ENCODE data around the gene NDFIP2.

The NDFIP2 gene

DNA sequence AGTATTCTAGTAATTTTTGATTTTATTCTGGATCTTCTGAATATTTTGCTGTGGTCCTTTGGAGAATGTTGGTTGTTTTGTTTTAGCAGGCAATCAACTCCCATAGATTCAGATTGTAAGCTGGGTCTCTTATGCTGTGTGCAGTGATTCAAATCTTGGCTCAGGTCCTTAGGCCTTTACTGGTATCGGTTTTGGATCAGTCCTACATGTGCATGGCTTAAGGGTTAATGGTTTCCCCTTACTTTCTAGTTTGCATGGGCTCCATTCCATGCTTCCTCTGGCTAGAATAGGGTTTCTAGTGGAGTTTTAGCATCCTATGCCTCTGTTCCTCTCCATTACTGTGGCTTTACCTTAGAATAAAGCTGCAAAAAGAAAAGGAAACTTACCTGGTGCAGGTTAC, 16.1 kb downstream of the NDFIP2 start:
- DNase-seq (ENCODE audit: low read depth) = no peak

DNA sequence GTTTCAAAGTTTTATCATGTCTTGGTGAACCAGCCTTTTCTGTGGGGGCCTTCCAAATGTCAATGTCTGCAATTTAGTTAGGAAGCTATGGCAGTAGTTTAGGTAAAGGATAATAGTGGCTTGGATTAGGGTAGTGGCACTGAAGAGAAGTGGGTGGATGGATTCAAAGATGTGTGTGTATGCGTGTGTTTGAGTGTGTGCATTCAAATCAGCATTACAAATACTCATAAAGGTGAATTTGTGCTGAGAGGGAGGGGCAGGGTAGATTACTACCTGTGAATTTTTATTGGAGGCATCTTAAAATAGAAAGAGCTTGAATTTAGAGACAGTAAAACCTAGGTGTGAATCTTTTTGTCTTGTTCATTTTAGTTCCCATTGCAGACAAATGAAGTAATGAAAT, 16.9 kb downstream of the NDFIP2 start:
- DNase-seq (ENCODE audit: low read depth) = no peak

DNA sequence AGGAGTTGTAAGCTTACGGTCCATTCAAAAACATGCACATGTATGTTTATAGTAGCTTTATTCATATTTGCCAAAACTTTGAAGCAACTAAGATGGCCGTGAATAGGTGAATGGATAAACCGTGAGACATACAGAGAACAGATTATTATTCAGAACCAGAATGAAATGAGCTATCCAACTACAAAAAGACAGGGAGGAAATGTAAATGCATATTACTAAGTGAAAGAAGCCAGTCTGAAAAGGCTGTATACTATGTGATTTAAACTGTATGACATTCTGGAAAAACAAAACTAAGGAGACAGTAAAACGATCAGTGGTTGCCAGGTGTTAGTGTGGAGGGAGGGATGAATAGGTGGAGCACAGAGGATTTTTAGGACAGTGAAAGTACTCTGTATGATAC, 19.9 kb downstream of the NDFIP2 start:
- no peak for DNase-seq (ENCODE audit: low read depth)

DNA sequence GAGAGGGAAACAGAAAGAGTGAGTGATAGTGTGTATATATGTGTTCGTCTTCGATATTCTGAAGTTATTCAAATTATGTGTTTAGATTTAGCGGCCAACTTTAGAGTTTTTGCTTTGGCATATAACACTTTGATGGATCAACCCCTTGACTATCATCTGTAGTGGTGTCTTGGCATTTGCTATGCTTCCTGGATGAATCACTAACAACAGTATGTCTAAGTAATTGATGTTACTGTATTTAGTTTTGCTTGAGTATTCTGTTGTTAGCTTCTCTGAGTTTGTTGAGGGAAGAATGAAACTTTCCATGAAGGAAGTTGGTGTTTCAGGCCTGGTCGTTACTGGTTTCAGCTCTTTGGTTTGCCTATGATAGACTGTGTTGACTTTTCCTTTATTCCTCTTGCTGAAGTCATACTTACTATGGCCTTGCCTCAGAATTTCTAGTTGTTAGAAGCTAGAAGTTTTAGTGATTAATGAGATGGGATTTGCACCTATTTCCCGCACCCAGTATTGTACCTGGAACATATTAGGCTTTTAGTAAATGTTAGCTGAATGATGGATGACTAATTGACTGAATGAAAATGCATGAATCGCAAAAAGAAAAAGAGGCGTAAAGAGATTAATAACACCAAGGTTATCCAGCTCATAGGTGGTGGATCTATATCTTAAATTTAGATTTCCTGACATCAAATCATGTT, 20.7 kb downstream of the NDFIP2 start:
- no peak for DNase-seq (ENCODE audit: low read depth)

DNA sequence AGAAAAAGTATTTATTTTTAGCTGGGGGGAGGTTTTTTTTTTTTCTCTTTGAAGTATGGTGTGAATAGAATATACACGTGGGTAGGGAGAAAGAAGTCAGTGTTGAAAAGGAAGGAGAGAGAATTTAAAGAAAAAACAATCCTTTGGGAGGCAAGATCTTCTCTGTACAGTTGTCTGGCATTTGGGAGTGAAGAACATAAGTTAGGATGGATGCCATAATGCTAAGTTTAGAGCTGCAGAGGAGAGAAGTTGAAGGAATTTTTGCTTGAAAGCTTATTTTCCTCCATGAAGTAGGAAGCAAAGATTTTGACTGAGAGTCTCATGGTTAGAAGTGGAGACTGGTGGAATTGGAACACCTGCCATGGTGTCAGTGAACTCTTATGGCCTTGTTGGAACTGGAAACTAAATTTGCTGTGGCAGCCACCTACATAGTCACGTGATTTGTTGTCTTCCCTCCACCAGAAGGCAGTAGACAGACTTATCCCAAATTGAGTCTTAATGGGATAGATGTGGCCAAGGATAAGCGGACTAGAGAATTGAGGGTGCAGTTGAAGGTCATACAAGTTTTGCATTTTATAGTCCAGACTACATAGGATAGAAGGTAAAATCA, 22.0 kb downstream of the NDFIP2 start:
- no peak for DNase-seq (ENCODE audit: low read depth)

DNA sequence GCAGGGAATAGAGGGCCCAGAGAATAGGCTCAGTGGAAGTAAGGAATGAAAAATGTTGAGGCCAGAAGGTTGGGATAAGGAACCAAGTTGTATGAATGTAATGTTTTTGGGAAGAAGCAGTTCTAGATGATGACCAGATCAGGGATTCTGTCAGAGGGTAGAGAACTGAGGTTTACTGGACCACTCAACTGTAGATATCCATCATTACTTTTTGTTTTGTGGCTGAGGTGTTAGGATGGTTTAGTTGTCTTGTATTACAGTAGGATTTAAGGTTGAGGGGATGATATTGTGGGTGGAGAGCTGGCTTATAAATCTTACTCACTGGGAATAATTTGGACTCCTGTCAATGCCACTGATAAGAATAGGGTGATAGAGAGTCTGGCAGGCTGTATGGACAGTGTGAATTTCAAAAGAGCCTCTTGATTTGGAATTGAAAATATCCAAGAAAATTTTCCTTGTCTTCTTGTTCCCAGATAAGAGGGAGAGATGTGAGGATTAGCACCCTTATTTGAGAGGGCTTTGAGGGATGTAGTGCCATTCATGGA, 22.6 kb downstream of the NDFIP2 start:
- DNase-seq (ENCODE audit: low read depth) = no peak

DNA sequence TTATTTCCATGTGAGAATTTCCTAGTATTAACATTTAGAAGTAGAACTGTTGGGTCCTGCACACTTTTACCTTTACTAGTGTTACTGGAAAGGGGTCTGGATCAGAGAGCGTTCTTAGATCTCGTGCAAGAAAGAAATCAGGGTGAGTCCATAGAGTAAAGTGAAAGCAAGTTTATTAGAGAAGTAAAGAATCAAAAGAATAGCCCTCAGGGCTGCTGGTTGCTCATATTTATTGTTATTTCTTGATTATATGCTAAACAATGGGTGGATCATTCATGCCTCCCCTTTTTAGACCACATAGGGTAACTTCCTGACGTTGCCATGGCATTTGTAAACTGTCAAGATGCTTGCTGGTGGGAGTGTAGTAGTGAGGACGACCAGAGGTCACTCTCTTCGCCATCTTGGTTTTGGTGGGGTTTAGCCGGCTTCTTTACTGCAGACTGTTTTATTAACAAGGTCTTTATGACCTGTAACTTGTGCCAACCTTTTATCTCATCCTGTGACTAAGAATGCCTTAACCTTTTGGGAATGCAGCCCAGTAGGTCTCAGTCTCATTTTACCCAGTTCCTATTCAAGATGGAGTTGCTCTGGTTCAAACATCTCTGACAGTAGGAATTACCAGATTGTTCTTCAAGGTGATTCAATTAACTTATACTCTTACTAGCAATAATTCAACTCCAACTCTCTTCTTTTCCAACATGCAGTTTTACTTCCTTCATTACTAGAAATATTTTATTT, 27.4 kb downstream of the NDFIP2 start:
- DNase-seq (ENCODE audit: low read depth) = no peak

DNA sequence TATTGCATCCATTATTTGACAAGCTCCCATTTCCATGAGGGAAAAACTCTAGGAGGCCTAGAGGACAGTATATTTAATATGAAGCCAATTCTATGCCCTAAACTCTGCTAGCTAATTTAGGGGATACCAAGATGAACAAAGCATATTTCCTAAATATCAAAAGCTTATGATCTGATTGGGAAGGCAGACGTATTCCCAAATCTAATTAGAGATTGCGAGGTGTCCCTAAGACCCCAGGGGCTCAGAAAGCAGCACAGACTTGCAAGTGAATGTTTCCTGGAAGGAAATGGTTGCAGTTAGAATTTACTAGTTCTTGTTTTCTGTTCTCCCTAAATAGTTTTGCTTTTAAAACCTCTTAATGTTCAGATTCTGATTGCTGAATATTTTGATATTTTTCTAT, 30.7 kb downstream of the NDFIP2 start:
- DNase-seq (ENCODE audit: low read depth) = no peak

DNA sequence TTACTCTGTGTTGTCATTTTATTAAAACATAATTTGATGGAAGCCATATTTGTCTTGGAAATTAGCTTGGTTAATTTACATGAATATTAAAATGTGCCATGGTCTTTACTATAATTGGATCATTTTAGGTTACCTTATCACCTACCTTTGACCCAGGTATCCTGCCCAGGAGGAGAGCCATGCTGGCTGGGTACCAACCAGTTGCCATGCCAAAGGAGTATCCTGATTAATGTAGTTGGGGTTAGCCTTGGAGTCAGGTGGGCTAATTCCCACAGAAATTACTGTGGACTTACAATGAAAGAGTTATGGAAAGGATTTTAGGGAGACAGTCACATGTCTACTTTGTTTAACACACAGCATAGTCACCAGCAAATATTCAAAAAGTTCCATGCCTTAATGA, 32.0 kb downstream of the NDFIP2 start:
- DNase-seq (ENCODE audit: low read depth) = no peak

DNA sequence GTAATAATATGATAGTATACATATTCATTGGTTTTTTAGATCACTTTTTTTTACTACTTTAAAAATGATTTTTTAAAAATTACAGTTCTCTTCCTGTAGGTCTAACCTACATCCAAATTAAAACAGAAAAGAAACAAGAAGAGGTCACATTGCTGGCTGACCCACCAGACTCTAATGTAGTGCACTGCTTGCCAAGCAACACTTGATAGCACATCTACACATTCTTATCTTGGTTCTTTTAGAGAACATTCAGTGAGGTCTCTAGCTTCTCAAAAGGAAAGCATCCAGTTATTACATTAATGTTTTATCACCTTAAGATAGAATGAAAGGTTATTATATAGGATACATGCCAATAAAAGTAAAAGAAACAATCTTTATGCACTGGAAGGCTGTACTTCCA, 35.6 kb downstream of the NDFIP2 start:
- DNase-seq (ENCODE audit: low read depth) = no peak

DNA sequence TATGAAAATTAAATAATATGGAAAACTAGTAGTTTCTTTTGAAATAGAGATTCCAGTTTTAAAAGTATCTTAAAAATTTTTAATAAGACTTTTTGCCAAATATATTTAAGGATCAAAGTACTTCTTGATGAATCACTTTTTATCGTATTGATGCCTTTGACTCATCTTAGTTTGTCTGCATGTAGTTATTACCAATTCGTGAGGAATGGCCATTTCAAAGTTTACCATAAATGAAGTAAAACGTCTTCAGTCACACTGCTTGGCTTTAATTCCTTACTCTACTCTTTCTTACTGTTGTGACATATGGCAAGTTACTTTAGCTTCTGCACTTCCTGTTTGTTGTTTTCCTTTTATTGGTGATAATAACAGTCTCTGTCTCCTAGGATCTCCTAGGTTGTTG, 38.3 kb downstream of the NDFIP2 start:
- DNase-seq (ENCODE audit: low read depth) = no peak

DNA sequence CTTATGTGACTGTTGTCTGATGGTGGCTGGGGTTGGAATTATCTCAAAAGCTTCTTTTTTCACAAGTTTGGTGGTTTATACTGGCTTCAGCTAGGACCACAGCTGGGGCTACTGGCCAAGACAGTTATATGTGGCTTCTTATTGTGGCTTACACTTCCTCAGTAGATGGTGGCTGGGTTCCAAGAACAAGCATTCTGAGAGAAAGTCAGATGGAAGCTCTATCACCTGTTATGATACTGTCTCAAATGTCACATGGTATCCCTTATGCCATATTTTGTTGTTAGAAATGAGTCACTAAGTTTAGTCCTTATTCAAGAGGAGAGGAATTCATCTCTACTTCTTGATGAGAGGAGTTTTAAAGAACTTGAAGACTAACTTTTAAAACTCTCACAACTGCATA, 41.6 kb downstream of the NDFIP2 start:
- DNase-seq (ENCODE audit: low read depth) = no peak

DNA sequence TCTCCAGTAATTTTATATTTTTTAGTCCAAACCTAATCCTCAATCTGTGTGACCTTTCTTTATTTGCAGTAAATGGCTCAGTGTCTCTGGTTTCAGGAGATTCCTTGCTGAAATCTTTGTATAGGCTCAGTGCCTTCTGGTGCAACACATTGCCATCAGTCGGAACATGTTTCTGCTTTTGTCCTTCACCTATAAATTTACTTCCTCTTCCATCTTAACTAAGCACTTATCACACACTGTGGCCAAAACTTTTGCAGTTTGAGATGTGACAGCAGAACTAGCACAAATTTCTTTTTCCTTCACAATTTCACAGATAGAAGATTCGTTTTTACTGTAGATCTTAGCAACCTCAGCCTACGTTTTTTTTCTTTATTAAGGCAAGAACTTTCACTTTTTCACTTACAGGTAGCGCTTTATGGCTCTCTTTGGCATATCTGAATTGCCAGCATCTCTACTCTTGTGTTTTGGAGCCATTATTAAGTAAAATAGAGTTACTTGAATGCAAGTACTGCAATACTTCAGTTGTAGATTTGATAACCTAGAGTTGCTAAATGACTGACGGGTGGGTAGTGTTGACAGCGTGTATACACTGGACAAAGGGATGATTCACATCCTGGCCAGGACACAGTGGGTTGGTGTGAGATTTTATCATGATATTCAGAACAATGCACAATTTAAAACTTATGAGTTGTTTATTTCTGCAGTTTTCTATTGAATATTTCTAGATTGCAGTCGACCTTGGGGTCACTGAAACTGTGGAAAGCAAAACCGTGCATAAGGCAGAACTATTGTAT, 44.3 kb downstream of the NDFIP2 start:
- no peak for DNase-seq (ENCODE audit: low read depth)

DNA sequence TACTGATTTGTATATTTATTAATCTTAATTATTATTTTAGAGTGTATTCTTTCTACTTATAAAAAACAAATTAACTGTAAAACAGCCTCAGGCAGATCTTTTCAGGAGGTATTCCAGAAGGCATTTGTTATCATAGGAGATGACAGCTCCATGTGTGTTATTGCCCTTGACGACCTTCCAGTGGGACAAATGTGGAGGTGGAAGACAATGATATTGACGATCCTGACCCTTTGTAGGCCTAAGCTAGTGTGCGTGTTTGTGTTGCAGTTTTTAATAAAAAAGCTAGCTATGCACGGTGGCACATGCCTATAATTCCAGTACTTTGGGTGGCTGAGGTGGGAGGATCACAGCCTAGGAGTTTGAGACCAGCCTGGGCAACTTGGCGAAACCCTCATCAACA, 46.7 kb downstream of the NDFIP2 start:
- no peak for DNase-seq (ENCODE audit: low read depth)

DNA sequence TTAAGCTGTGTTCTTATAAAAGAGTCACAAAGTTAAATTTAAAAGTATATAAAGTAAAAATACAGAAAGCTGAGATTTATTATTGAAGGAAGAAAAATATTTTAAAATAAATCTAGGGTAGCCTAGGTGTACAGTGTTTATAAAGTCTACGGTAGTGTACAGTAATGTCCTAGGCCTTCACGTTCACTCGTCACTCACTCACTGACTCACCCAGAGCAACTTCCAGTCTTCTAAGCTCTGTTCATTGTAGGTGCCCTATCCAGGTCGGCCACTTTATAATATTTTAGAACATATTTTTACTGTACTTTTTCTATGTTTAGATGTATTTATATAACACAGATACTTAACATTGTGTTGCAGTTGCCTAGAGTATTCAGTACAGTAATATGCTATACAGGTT, 47.4 kb downstream of the NDFIP2 start:
- no peak for DNase-seq (ENCODE audit: low read depth)

DNA sequence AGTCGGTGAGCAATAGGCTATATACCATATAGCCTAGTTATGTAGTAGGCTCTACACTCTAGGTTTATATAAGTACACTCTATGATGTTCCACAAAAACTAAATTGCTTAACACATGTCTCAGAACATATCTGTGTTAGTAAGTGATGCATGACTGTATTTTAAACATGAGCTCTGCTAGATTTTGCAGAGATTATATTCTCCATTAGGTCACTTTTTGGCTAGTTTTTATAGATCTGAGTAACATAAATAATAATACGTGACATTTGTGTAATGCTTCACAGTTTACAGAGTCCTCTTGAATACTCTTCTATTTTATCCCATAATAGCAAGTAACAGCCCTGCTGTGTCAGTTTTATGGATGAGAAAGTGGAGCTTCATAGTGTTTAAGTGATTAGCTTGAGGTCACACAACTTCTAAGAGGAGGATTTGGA, 47.8 kb downstream of the NDFIP2 start:
- no peak for DNase-seq (ENCODE audit: low read depth)

DNA sequence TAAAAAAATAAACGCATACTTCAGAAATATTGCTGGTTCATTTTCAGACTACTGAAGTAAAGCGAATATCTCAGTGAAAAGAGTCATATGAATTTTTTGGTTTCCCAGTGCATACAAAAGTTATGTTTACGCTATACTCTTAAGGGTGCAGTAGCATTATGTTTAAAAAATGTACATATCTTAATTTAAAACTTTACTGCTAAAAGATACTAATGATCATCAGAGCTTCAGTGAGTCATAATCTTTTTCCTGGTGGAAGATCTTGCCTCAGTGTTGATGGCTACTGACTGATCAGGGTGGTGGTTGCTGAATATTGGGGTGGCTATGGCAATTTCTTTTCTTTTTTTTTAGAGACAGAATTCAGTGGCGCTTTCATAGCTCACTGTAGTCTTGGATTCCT, 48.9 kb downstream of the NDFIP2 start:
- no peak for DNase-seq (ENCODE audit: low read depth)

DNA sequence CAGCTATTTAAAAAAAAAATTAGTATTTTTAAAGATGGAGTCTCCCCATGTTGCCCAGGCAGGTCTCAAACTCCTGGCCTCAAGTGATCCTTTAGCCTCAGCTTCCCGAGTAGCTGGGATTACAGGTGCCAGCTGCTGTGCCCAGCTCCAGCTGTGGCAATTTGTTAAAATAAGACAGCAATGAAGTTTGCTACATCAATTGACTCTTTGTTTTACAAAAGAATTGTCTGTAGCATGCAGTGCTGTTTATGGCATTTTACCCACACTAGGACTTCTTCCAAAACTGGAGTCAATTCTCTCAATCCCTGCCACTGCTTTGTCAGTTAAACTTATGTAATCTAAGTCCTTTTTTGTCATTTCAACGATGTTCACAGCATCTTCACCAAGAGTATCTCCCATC, 49.3 kb downstream of the NDFIP2 start:
- DNase-seq (ENCODE audit: low read depth) = no peak

DNA sequence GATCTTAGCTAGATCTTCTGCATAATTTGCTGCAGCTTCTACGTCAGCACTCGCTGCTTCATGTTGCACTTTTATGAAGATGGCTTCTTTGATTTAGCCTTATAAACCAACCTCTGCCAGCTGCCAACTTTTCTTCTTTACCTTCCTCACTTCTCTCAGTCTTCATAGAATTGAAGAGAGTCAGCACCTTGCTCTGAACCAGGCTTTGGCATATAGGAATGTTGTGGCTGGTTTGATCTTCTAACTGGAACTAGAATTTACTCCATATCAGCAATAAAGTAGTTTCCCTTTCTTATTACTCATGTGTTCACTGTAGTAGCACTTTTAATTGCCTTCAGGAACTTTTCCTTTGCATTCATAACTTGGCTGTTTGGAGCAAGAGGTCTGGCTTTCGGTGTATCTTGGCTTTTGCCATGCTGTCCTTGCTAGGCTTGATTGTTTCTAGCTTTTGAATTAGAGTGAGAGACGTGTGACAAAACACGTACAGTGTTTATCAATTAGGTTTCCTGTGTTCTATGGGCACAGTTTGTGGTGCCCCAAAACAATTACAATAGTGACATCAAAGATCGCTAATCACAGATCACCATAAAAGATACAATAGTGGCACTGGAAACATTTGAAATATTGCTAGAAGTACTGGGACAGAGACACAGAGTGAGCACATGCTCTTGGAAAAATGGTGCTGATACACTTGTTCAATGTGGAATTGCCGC, 50.7 kb downstream of the NDFIP2 start:
- no peak for DNase-seq (ENCODE audit: low read depth)

DNA sequence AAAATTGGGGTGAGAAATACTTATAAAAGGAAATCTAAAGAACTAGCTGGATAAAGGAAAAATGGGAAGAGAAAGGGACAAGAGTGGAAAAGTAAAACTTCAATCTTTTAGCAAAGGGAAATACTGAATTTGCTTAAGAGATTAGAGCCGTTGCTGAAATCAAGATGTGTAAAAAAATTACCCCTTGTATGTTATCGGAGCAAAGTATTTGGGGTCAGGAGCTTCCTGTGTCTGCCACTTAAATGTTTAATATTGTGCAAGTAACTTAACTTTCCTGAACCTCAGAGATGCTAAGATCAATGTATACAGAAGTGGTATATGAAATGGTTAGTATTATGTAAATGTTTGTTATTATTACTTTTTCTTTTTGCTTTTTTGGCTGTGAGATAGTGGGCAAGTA, 51.6 kb downstream of the NDFIP2 start:
- DNase-seq (ENCODE audit: low read depth) = no peak

DNA sequence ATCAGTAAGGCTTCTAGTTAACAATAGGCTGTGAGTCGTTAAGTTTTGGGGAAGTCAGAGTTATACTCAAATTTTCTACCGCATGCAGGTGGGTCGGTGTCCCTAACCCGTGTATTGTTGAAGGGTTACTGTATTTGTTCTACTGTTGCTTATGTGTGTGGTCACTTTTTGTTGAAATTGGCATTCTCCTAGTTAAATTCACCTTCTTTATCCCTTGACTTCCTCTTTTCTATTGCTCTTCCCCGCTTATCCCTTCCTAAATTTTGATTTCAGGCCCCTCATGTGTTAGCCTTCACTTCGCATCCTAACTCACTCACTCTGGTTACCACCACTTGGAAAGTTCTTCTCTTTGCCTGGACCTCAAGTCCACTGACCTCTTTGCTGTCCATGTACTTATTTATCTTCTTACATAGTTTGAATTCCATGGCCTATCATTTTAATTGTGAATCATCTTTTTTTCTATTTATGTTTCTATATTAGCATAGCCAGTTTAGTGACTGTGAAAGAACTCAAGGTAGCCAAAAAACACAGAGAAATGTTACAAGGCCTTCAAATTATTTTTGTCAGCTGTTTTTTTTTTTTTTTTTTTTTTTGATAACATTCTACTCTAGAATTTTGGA, 52.9 kb downstream of the NDFIP2 start:
- DNase-seq (ENCODE audit: low read depth) = no peak

Measured in stimulated activated CD8-positive, alpha-beta memory T cell treated with anti-CD3 and anti-CD28 coated beads, Interleukin-12 subunit alpha, Interleukin-12 subunit beta, amount 100 ng/mL, for 1 hour (primary cell).